ENCODE data around the gene UQCR11.

DNA sequence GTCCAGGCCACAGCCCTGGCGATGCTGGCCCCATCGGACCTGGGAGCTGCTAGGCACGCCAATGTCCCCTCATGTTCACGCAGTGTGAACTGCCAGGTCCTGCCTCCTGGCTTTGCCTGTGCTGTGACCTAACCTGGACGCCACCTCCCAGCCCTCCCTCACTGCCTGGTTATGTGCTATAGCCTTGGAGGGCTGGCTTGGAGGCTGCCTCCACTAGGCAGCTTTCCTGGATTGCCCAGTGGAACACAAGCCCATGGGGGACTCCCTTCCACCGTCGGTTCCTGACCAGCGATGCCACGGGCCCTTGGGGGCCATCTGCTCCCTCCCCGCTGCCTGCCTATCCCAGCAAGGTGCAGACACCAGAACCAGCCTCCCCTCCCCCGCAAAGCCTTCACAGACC lies 15.2 kb upstream of the UQCR11 start:
- TF ChIP-seq, protein P1, sequence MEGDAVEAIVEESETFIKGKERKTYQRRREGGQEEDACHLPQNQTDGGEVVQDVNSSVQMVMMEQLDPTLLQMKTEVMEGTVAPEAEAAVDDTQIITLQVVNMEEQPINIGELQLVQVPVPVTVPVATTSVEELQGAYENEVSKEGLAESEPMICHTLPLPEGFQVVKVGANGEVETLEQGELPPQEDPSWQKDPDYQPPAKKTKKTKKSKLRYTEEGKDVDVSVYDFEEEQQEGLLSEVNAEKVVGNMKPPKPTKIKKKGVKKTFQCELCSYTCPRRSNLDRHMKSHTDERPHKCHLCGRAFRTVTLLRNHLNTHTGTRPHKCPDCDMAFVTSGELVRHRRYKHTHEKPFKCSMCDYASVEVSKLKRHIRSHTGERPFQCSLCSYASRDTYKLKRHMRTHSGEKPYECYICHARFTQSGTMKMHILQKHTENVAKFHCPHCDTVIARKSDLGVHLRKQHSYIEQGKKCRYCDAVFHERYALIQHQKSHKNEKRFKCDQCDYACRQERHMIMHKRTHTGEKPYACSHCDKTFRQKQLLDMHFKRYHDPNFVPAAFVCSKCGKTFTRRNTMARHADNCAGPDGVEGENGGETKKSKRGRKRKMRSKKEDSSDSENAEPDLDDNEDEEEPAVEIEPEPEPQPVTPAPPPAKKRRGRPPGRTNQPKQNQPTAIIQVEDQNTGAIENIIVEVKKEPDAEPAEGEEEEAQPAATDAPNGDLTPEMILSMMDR (IDR thresholded peaks at IDR 0.05; ENCODE audit: control extremely low read depth in 1 of 3, insufficient read depth in 1 of 3, low read depth in 1 of 3, low read length in 3 of 3): no peak
- TF ChIP-seq EZH2 (IDR thresholded peaks at IDR 0.05; ENCODE audit: low read depth, low read length, severe bottlenecking) (no peak), RAD21 (IDR thresholded peaks at IDR 0.05 in 1 of 2, conservative IDR thresholded peaks at IDR 0.05 in 1 of 2; ENCODE audit: low read depth in 2 of 2, low read length in 2 of 2) (no peak), TEAD4 (IDR thresholded peaks at IDR 0.05; ENCODE audit: low read depth, low read length) (no peak), EP300 (IDR thresholded peaks at IDR 0.05; ENCODE audit: borderline replicate concordance in 1 of 2, low read depth in 2 of 2, low read length in 2 of 2) (no peak), EGR1 (IDR thresholded peaks at IDR 0.05; ENCODE audit: borderline replicate concordance, low read depth, low read length) (no peak), YY1 (IDR thresholded peaks at IDR 0.05; ENCODE audit: low read depth, low read length) (no peak), POLR2A (IDR thresholded peaks at IDR 0.05; ENCODE audit: control extremely low read depth in 1 of 2, low read depth in 2 of 2, low read length in 2 of 2) (no peak)
